ENCODE measurements around the gene FGFR4.

- TF ChIP-seq CTCF (optimal IDR thresholded peaks at IDR 0.05 in 1 of 3, IDR thresholded peaks at IDR 0.05 in 1 of 3, conservative IDR thresholded peaks at IDR 0.05 in 1 of 3; ENCODE audit: extremely low read depth in 1 of 3, insufficient read depth in 2 of 3, low read length in 3 of 3) (no peak), EZH2 (IDR thresholded peaks at IDR 0.05; ENCODE audit: low read length) (no peak)
Measured at GRCh38 chr5:177094224-177095087, 7.7 kb downstream of the FGFR4 start.
